ENCODE measurements around the gene FBLN1. TPM values are rescaled to one million over a fixed set of nuclear protein-coding genes. Genes with fewer than 3 reads are reported as not detected.

Gene FBLN1
- total and polyA plus RNA-seq, 2 donors (not counting 1 experiment from before 2014, with no cell fraction given): not detected

DNA sequence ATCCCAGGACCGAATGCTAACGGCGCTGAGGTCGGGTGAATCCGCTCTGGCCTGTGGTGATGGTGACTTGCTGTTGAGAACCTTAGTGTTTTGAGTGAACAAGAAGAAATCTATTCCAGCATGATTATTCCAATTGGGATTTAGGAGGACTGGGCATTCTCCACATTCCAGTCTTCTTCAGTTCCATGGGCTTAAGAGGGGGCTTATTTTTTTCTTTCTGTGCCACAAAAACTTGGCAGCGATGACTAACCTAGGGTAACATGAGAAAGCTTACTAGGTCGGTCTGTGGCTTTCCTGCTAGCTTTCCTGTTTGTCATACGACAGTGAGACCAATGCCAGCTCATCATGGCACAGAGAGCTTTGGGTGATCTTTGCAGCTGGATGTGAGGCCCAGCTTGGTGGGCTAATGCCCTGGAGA is 106.1 kb downstream of the FBLN1 start:
- peaks cover 13% of the 10 kb centered on the region for H3K27me3 Mint-ChIP-seq
- TF ChIP-seq EZH2 (IDR thresholded peaks at IDR 0.05; ENCODE audit: borderline replicate concordance, insufficient read depth, low read depth, low read length, poor library complexity, severe bottlenecking): no peak
- TF ChIP-seq, protein P1, sequence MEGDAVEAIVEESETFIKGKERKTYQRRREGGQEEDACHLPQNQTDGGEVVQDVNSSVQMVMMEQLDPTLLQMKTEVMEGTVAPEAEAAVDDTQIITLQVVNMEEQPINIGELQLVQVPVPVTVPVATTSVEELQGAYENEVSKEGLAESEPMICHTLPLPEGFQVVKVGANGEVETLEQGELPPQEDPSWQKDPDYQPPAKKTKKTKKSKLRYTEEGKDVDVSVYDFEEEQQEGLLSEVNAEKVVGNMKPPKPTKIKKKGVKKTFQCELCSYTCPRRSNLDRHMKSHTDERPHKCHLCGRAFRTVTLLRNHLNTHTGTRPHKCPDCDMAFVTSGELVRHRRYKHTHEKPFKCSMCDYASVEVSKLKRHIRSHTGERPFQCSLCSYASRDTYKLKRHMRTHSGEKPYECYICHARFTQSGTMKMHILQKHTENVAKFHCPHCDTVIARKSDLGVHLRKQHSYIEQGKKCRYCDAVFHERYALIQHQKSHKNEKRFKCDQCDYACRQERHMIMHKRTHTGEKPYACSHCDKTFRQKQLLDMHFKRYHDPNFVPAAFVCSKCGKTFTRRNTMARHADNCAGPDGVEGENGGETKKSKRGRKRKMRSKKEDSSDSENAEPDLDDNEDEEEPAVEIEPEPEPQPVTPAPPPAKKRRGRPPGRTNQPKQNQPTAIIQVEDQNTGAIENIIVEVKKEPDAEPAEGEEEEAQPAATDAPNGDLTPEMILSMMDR (IDR thresholded peaks at IDR 0.05): no peak
- DNase-seq: no peak

DNA sequence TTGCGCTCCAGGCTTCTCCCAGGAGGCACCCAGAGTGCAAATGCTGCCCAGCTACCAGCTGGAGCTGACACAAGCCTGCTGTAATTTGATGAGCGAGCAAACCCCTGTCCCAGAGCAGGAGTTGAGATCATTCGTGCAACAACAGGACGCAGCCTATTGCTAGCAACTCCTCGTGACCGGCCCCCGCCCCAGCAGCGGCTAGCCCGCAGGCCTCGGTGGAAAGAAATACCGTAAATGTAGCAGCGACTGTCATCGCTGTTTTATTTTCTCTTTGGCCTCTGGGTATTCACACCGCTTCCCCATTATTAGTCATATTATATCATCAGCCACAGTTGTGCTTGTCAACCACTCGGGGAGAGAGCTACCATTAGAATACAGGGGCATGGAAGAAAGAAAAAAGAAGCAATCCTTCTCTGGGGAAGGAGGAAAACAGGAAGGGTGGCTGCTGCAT is 109.8 kb downstream of the FBLN1 start:
- ATAC-seq (ENCODE audit: low read depth) (no peak), DNase-seq (no peak)
- H3K9me3 ChIP-seq (ENCODE audit: control extremely low read depth in 1 of 3, control insufficient read depth in 2 of 3, insufficient read depth in 1 of 3, low read length in 2 of 3): no peaks in the 10 kb centered on the region
- intact Hi-C loops (cut with micrococcal nuclease): no loop called here
- no peaks in the 10 kb centered on the region for H3K79me2 ChIP-seq (ENCODE audit: control insufficient read depth, insufficient read depth, low read length)
- no peaks in the 10 kb centered on the region for H3K27me3 ChIP-seq (replicated peaks in 1 of 4; ENCODE audit: control extremely low read depth in 1 of 4, control insufficient read depth in 3 of 4, insufficient read depth in 4 of 4, low read length in 3 of 4)
- Mint-ChIP-seq H3K27ac (peak overlapping the region; percentile 48), H3K4me1 (no peaks in the 10 kb centered on the region), H3K4me3 (no peak overlapping the region), H3K9me3 (ENCODE audit: insufficient read depth) (no peaks in the 10 kb centered on the region), H3K27me3 (no peaks in the 10 kb centered on the region)
- ChIA-PET POLR2A (interaction anchor here (0.7 kb wide), 1 partner anchor 915 kb away, joined by 4 read pairs; no protein-coding TSS in a partner anchor), CTCF (no interaction called here)
- no peaks in the 10 kb centered on the region for H3K4me1 ChIP-seq (ENCODE audit: control insufficient read depth in 2 of 2, insufficient read depth in 2 of 2, low read length in 2 of 2)
- no peak overlapping the region for H3K4me2 ChIP-seq (replicated peaks; ENCODE audit: low read depth, low read length, poor library complexity, severe bottlenecking)
- H3K36me3 ChIP-seq (replicated peaks in 1 of 2; ENCODE audit: control extremely low read depth in 1 of 2, control insufficient read depth in 1 of 2, extremely low read depth in 1 of 2, insufficient read depth in 2 of 2, low read length in 1 of 2): no peaks in the 10 kb centered on the region
- H2AFZ ChIP-seq (ENCODE audit: insufficient read depth, low read depth, low read length, poor library complexity, severe bottlenecking): peak overlapping the region; percentile 46
- no peak overlapping the region for H3K27ac ChIP-seq (ENCODE audit: low read length in 2 of 2)
- H3K9ac ChIP-seq (ENCODE audit: low read length): no peak overlapping the region
- no peaks in the 10 kb centered on the region for H4K20me1 ChIP-seq (ENCODE audit: control insufficient read depth, insufficient read depth, low read length, poor library complexity, severe bottlenecking)
- H3K4me3 ChIP-seq (ENCODE audit: control extremely low read depth in 1 of 5, extremely low read depth in 1 of 5, insufficient read depth in 1 of 5, low read depth in 2 of 5, low read length in 4 of 5): no peak overlapping the region
- no peak for TF ChIP-seq EZH2 (IDR thresholded peaks at IDR 0.05; ENCODE audit: borderline replicate concordance, insufficient read depth, low read depth, low read length, poor library complexity, severe bottlenecking)
- TF ChIP-seq, protein P1 (IDR thresholded peaks at IDR 0.05): no peak
- WGBS (ENCODE audit: insufficient coverage): 50% methylated on average over 10 of the region's 15 CpGs

More for the DNA sequence above, 106.1 kb downstream of the FBLN1 start:
- Histone ChIP-seq H3K79me2 (ENCODE audit: control insufficient read depth, insufficient read depth, low read length) (no peaks in the 10 kb centered on the region), H3K36me3 (replicated peaks in 1 of 2; ENCODE audit: control extremely low read depth in 1 of 2, control insufficient read depth in 1 of 2, extremely low read depth in 1 of 2, insufficient read depth in 2 of 2, low read length in 1 of 2) (no peaks in the 10 kb centered on the region), H3K9ac (ENCODE audit: low read length) (no peak overlapping the region), H3K27ac (ENCODE audit: low read length in 2 of 2) (no peak overlapping the region), H3K4me2 (replicated peaks; ENCODE audit: low read depth, low read length, poor library complexity, severe bottlenecking) (no peak overlapping the region), H3K4me3 (ENCODE audit: control extremely low read depth in 1 of 5, extremely low read depth in 1 of 5, insufficient read depth in 1 of 5, low read depth in 2 of 5, low read length in 4 of 5) (no peak overlapping the region), H3K9me3 (ENCODE audit: control extremely low read depth in 1 of 3, control insufficient read depth in 2 of 3, insufficient read depth in 1 of 3, low read length in 2 of 3) (peaks cover 0 to 2% (median 0%) of the 10 kb centered on the region in 3 donors), H4K20me1 (ENCODE audit: control insufficient read depth, insufficient read depth, low read length, poor library complexity, severe bottlenecking) (no peaks in the 10 kb centered on the region), H3K4me1 (ENCODE audit: control insufficient read depth in 2 of 2, insufficient read depth in 2 of 2, low read length in 2 of 2) (peaks cover 0 to under 1% of the 10 kb centered on the region in 2 donors), H3K27me3 (replicated peaks in 1 of 4; ENCODE audit: control extremely low read depth in 1 of 4, control insufficient read depth in 3 of 4, insufficient read depth in 4 of 4, low read length in 3 of 4) (peaks cover 0 to 2% (median 0%) of the 10 kb centered on the region in 4 experiments), H2AFZ (ENCODE audit: insufficient read depth, low read depth, low read length, poor library complexity, severe bottlenecking) (no peak overlapping the region)
- POLR2A ChIA-PET: no interaction called here
- Mint-ChIP-seq H3K27ac (no peak overlapping the region), H3K4me3 (no peak overlapping the region), H3K9me3 (ENCODE audit: insufficient read depth) (no peaks in the 10 kb centered on the region), H3K4me1 (peaks cover 4% of the 10 kb centered on the region)
- CTCF ChIA-PET: no interaction called here
- intact Hi-C loops (cut with micrococcal nuclease): no loop called here
- WGBS (ENCODE audit: insufficient coverage): 0% methylated on average over 3 of the region's 8 CpGs
- ATAC-seq (ENCODE audit: low read depth): no peak

All from B cell (primary cell).